GM19395 (cell line): ENCODE results near the gene MICAL3.
"Not testable (repeated sequence)": the region's sequence is repeated elsewhere in the genome, so short reads cannot be mapped to it uniquely, and the experiment has no call there.

ENCODE experiments used
- ATAC-seq: cut with Tn5 transposase; IDR thresholded peaks from one replicate; pipeline ENCODE4 v1.9.1; 2021; ENCODE audit warnings: mild to moderate bottlenecking, moderate library complexity; ENCODE audit not compliant: unreplicated experiment

MICAL3 gene

DNA sequence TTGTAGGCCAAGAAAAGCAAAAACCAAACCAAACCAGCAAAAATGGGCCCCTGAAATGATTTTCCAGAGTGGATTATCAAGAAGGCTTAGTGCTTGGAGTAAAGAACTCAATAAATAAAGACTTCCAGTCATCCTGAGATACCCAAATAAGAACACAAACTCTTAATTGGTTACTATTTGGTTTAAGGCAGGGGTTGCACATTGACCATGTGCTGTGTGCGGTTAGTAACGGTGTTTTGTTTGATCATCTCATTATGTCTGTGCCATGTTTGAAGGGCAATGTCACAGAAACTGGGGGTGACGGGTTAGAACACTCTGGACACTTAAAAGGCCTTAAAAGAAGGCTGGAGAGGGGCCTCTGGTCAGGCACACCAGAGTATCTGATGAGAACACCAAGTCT is 9.7 kb upstream of the MICAL3 start:
- no peak for ATAC-seq

DNA sequence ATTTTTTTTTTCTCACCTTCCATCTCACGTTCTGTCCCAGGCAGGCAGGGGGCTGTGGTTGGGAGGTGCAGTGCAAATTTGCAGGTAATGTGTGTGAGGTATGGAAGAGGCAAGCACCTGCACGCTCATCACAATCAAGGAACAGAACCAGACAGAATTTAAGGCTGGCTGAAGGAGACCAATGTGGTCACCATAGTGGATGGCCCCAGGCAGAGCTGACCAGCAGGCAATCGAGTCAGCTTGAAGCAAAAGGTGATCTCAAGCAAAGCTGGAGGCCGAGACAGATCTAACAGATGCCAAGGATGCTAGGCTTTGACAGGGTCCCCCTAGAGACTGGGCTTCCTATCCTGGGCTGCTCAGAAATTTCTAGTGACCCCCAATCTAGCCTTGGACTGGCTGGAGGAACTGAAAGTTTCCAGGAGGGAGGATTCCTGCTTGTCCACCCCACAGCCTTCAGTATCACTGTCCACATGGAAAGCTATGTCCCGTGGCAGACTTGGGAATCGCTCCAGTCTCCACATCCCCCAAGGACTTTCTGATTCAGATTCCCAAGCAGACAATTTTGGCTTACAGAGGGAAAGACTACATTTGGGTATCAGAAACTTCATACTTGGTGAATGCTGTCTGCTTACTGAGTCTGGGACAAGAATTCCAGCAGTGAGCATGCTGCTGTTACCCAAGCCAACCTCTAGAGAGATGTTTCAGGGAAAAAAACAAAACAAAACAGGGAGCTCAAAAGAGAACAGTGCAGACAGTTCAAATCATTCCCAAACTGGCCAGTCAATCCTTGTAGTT is 9.0 kb upstream of the MICAL3 start:
- ATAC-seq, result no peak

GRCh38 chr22:18032455-18033101 is 8.2 kb upstream of the MICAL3 start:
- ATAC-seq, result no peak

DNA sequence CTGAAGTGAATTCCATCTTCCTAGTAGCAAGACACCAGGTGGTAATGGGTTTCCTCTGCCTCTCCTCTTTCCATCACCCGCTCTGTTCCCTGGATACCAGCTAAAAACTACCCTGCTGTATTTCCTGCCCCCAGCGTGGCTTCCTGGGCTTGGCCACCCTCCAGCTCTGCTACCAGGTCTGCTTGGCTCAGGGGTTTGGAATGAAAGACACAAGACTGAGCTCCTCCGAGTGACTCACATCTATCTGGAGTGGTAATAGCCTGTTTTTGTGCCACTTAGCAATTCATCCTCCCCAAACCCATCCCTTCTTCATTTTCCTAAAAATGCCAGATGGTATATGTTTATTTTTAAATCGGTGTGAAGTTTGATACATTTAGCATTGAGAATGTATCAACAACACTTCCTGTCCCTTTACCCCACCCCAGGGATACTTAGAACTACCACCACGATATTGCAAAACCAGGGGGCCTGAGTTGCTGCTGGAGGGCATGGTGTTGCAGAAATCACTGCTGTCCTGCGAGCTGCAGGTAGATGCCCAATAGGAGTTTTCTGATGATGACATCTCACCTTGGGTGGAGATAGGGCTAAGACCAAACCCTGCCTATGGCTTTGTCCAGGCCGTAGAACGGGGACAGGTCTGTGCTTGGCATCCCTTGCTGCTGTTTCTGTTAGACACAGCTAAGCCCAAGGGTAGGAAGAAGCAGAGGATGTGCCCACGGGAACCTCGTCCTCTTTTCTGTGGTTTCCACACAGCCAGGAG is 7.5 kb upstream of the MICAL3 start:
- no peak for ATAC-seq

DNA sequence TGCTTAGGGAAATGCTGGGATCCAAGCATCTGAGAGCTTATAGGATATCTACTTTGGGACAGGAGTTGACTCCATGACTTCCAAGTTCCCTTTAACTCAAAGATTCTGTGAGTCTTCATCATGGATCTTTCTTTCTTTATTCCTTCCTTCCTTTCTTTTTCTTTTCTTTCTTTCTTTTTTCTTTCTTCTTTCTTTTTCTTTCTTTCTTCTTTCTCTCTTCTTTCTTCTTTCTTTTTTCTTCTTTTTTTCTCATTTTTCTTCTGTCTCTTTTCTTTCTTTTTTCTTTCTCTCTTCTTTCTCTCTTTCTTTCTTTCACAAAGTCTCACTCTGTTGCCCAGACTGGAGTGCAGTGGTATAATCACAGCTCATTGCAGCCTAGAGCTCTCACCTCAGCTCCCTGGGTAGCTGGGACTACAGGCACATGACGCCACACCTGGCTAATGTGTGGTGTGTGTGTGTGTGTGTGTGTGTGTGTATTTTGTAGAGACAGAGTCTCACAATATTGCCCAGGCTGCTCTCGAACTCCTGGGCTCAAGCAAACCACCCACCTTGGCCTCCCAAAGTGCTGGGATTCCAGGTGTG is 5.4 kb upstream of the MICAL3 start:
- no peak for ATAC-seq

DNA sequence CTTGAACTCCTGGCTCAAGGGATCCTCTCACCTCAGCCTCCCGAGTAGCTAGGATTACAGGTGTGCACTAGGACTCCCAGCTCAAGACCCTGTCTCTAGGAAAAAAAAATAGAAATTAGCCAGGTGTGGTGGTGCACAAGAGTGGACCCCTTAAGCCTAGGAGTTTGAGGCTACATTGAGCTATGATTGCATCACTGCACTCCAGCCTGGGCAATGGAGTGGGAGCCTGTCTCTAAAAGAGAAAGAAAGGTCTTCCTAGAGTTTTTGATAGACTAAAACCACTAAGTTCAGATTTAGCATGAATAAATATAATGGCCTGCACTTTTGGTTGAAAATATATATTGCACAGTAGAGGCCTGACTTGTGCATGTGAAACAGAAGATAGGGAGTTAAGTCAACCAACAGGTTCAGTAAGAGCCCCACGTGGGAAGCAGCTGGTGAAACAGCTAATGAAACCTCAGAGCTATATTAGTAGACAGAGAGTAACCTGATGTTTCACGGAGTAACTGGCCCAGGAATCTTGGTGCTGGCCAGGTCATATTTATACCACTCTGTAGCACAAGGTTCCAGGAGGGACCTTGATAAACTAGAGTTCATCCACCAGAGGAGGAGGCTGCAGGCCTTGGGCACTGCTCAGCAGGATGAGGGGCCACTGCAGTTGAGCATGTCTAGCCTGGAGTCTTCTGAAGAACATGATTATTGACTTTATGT is 4.6 kb upstream of the MICAL3 start:
- no peak for ATAC-seq

DNA sequence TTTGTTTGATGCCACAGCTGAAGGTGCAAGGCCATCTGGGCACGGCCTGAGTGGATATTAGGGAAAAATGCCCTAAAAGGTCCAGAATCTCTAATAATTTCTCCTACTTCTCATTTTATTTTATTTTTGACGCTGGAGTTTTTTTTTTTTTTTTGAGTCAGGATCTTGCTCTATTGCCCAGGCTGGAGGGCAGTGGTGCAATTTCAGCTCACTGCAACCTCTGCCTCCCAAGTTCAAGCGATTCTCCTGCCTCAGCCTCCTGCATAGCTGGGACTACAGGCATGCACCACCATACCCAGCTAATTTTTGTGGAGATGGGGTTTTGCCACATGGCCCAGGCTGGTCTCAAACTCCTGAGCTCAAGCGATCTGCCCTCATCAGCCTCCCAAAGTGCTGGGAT is 1.5 kb upstream of the MICAL3 start:
- not testable (repeated sequence) for ATAC-seq

DNA sequence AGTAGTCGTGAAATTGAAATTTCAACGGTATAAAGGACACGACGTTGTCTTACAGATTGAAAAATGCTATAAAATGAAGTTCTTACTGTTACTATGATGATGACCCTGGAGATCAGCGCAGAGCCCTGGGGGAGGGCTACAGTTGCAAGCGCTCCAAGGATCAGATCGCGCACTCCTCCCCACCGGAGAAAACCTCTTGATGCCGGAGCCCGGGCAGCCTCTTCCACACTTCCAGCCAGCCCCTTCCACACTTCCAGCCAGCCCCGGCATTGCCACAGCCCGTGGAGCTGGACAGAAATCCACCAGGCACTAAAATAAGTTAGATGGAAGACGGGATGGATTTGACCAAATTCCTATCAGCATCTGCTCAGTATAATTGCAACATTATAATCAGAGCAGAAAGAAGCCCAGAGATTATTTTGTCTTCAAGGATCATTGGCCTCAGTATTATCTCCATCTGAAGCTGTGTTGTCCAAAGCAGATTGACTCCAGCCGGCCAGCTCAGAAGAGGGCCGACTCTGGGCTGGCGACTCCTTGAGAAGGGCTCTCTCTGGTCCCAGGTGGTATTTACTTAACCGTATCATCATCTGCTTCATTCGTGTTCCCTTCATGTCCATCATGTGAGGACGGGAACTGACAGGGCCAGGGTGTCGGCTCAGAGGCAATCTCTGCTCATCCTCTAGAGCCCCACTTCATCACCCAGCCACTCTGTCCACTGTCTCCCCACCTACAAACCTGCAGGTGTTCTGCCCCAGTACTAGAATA is 777 bp upstream of the MICAL3 start:
- ATAC-seq, result no peak

- no peak for ATAC-seq
These were observed 669 bp downstream of the MICAL3 start for GRCh38 chr22:18023509-18024275.

GRCh38 chr22:18022876-18023275 is 1.5 kb downstream of the MICAL3 start:
- no peak for ATAC-seq

DNA sequence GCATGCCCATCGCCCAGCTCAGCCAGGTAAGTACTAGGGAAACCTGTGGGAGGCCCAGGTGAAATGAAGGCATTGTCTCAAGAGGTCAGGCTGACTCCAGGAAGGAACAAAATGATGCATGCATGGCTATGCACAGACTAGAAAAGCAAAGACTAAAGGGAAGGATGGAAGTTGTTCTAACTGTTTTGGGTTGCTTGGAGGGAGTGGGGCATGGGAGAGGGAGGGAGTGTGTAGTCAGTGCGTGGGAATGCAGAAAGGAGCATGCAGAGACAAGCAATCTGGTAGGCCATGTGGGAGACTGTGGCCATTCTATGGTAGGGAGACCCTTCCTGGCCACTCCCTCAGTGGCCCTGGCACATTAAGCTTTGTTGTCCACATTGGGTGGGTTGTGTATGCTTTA is 2.9 kb downstream of the MICAL3 start:
- ATAC-seq, result no peak

DNA sequence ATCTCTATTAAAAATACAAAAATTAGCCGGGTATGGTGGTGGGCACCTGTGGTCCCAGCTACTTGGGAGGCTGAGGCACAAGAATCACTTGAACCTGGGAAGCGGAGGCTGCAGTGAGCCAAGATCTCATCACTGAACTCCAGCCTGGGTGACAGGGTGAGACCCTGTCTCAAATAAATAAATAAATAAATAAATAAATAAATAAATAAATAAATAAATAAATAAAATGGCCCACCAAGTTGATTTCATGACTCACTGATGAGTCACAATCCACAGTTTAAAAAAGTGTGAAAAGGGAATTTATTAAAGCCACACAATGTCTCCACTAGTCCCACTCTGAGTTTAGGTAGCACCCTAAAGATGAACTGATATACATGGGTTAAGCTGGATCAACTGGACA is 3.6 kb downstream of the MICAL3 start:
- not testable (repeated sequence) for ATAC-seq

DNA sequence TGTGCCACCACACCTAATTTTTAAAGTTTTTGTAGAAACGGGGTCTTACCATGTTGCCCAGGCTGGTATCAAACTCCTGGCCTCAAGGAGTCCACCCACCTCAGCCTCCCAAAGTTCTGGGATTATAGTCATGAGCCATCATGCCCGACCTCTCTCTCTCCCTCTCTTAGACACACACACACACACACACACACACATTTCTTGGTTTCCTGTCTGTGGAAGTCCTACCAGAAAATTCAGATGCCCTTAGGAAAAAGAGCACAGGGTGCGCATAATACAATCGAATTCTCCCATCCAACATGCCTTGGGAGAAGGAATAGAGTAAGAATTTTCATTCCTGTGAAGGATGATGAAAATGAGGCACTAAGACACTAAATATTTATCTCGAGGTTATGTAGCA is 10.4 kb downstream of the MICAL3 start:
- no peak for ATAC-seq

- no peak for ATAC-seq
These were observed 10.9 kb downstream of the MICAL3 start for GRCh38 chr22:18013436-18013835.

DNA sequence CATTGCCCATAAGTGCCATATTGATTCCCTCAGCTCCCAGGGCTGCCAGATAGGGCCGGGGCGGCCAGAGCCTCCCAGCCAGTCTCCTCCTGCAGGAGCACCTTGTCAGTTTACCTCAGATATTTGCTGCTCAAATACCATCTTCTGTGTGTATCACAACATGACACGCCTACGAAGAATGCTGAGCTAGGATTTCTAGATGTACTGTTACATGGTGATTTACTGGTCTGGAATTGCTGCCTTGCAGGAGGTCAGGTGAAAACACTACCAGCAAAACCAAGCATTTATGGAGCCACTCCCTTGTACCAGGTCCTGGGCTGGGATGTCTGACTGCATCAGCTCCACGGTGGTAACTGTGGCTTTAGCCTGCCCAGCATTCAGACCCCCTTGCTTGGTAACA is 11.8 kb downstream of the MICAL3 start:
- ATAC-seq, result no peak

- no peak for ATAC-seq
These were observed 14.1 kb downstream of the MICAL3 start for GRCh38 chr22:18010266-18010665.

DNA sequence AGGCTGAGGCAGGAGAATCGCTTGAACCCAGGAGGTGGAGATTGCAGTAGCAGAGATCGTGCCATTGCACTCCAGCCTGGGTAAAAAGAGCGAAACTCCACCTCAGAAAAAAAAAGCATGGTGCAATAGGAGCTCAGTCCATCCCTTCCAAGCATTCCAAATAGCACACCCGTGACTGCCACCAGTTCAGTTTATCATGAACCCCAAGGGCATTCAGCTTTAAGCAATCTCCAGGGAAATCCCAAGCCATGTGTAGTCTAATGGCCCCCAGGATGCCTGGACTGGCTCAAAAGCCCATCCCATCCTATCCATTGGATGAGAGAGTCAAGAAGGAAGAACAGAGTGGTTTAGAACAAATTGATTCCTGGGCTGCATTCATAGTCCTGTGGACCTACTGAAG is 16.2 kb downstream of the MICAL3 start:
- ATAC-seq, result no peak

DNA sequence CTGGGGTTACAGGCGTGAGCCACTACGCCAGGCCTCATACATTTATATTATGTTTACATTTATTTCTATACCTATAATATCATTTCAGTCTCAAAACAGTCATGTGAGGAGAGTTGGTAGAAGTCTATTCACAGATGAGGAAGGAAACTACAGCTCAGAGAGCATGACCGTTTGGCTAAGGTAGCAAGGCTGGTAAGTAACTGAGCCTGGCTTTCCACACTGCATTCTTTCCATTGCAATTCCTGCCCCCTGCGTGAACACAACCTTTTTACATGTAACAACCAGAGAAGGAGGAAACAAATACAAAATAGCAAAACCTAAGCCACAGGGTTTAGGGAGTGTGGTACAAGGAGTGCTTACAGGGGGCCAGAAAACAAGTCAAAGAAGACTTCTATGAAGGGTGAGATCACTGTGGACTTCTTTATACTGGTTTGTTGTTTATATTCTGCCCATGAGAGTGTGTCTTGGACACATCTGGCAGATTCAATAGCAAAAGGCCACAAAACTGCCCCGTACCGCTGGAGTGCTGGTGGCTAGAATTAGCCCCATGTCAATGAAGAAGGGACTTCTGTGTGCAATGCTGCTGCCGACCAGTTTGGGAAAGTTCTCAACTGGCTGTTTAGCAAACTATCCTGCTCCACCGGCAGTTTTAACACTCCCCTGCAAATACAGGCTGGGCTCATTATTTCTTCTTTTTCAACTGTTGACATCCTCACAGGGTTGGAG is 19.0 kb downstream of the MICAL3 start:
- ATAC-seq, result no peak

DNA sequence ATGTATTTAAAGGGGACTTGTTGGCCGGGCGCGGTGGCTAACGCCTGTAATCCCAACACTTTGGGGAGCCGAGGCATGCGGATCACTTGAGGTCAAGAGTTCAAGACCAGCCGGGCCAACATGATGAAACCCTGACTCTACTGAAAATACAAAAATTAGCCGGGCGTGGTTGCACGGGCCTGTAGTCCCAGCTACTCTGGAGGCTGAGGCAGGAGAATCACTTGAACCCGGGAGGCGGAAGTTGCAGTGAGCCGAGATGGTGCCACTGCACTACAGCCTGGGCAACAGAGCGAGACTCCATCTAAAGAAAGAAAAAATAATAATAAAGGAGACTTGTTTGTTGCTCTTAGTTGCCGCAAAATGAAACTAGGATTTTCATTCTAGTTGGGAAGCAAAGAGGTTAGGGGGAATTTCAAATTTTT is 22.5 kb downstream of the MICAL3 start:
- not testable (repeated sequence) for ATAC-seq
